ENCODE measurements around the gene ATXN3.

Gene ATXN3

DNA sequence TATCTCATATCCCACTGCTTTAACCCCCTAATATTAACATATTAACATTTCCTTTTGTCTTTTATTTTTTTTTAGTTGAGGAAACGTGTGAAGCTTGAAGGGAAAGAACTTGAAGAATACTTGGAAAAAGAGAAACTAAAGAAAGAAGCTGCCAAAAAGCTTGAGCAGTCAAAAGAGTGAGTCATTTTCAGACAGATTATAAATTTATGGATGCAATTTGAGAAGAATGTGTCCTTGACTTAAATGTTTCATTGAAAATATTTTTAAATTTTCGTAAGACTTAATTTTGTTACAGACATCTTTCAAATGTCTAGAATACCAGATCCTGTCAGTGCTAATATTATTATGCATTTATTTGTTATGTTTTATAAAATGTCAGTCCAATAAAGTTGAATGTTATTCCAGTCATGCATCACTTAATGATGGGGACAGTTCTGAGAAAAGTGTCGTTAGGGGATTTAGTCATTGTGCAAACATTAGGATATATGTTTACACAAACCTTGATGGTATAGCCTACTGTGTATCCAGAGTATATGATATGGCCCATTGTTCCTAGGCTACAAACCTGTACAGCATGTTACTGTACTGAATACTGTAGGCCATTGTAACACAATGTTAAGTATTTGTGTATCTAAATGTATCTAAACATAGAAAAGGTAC is 48.0 kb upstream of the ATXN3 start (continued):
- TF ChIP-seq ZNF221 (tag by site-specific recombination; IDR thresholded peaks at IDR 0.05; ENCODE audit: borderline replicate concordance) (no peak), OVOL3 (tag by site-specific recombination; IDR thresholded peaks at IDR 0.05) (no peak), ZNF830 (tag by site-specific recombination; IDR thresholded peaks at IDR 0.05; ENCODE audit: low read depth) (no peak), ZNF677 (tag by site-specific recombination; IDR thresholded peaks at IDR 0.05) (no peak), GLIS2 (tag by site-specific recombination; IDR thresholded peaks at IDR 0.05) (no peak), GFI1B (tag by site-specific recombination; IDR thresholded peaks at IDR 0.05) (no peak), ZNF670 (tag by site-specific recombination; IDR thresholded peaks at IDR 0.05; ENCODE audit: low read depth) (no peak), ZNF624 (tag by site-specific recombination; IDR thresholded peaks at IDR 0.05) (no peak), FEZF1 (tag by site-specific recombination; IDR thresholded peaks at IDR 0.05) (peak; percentile 50; the same call in 1 of the 2 replicates), YY1 (tag by site-specific recombination; IDR thresholded peaks at IDR 0.05) (no peak), ZNF155 (tag by site-specific recombination; IDR thresholded peaks at IDR 0.05) (no peak), ZBTB48 (tag by site-specific recombination; IDR thresholded peaks at IDR 0.05) (no peak), KLF8 (tag by site-specific recombination; IDR thresholded peaks at IDR 0.05) (0 out of 2 replicates have a peak, but pooled peaks have one; percentile 22), ZBTB1 (tag by site-specific recombination; IDR thresholded peaks at IDR 0.05) (no peak), ZNF626 (tag by site-specific recombination; IDR thresholded peaks at IDR 0.05) (no peak), ZNF837 (tag by site-specific recombination; IDR thresholded peaks at IDR 0.05) (no peak), ZNF223 (tag by site-specific recombination; IDR thresholded peaks at IDR 0.05) (no peak)
- TF ChIP-seq, protein P1, sequence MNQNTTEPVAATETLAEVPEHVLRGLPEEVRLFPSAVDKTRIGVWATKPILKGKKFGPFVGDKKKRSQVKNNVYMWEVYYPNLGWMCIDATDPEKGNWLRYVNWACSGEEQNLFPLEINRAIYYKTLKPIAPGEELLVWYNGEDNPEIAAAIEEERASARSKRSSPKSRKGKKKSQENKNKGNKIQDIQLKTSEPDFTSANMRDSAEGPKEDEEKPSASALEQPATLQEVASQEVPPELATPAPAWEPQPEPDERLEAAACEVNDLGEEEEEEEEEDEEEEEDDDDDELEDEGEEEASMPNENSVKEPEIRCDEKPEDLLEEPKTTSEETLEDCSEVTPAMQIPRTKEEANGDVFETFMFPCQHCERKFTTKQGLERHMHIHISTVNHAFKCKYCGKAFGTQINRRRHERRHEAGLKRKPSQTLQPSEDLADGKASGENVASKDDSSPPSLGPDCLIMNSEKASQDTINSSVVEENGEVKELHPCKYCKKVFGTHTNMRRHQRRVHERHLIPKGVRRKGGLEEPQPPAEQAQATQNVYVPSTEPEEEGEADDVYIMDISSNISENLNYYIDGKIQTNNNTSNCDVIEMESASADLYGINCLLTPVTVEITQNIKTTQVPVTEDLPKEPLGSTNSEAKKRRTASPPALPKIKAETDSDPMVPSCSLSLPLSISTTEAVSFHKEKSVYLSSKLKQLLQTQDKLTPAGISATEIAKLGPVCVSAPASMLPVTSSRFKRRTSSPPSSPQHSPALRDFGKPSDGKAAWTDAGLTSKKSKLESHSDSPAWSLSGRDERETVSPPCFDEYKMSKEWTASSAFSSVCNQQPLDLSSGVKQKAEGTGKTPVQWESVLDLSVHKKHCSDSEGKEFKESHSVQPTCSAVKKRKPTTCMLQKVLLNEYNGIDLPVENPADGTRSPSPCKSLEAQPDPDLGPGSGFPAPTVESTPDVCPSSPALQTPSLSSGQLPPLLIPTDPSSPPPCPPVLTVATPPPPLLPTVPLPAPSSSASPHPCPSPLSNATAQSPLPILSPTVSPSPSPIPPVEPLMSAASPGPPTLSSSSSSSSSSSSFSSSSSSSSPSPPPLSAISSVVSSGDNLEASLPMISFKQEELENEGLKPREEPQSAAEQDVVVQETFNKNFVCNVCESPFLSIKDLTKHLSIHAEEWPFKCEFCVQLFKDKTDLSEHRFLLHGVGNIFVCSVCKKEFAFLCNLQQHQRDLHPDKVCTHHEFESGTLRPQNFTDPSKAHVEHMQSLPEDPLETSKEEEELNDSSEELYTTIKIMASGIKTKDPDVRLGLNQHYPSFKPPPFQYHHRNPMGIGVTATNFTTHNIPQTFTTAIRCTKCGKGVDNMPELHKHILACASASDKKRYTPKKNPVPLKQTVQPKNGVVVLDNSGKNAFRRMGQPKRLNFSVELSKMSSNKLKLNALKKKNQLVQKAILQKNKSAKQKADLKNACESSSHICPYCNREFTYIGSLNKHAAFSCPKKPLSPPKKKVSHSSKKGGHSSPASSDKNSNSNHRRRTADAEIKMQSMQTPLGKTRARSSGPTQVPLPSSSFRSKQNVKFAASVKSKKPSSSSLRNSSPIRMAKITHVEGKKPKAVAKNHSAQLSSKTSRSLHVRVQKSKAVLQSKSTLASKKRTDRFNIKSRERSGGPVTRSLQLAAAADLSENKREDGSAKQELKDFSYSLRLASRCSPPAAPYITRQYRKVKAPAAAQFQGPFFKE (tag by site-specific recombination; IDR thresholded peaks at IDR 0.05; ENCODE audit: borderline replicate concordance) = no peak
- TF ChIP-seq, protein P2, sequence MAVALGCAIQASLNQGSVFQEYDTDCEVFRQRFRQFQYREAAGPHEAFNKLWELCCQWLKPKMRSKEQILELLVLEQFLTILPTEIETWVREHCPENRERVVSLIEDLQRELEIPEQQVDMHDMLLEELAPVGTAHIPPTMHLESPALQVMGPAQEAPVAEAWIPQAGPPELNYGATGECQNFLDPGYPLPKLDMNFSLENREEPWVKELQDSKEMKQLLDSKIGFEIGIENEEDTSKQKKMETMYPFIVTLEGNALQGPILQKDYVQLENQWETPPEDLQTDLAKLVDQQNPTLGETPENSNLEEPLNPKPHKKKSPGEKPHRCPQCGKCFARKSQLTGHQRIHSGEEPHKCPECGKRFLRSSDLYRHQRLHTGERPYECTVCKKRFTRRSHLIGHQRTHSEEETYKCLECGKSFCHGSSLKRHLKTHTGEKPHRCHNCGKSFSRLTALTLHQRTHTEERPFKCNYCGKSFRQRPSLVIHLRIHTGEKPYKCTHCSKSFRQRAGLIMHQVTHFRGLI (tag by site-specific recombination; IDR thresholded peaks at IDR 0.05) = no peak
- TF ChIP-seq, protein P3, sequence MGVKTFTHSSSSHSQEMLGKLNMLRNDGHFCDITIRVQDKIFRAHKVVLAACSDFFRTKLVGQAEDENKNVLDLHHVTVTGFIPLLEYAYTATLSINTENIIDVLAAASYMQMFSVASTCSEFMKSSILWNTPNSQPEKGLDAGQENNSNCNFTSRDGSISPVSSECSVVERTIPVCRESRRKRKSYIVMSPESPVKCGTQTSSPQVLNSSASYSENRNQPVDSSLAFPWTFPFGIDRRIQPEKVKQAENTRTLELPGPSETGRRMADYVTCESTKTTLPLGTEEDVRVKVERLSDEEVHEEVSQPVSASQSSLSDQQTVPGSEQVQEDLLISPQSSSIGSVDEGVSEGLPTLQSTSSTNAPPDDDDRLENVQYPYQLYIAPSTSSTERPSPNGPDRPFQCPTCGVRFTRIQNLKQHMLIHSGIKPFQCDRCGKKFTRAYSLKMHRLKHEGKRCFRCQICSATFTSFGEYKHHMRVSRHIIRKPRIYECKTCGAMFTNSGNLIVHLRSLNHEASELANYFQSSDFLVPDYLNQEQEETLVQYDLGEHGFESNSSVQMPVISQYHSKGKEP (tag by site-specific recombination; IDR thresholded peaks at IDR 0.05) = peak; percentile 57; the same call in 1 of the 2 replicates
- TF ChIP-seq, protein P4, sequence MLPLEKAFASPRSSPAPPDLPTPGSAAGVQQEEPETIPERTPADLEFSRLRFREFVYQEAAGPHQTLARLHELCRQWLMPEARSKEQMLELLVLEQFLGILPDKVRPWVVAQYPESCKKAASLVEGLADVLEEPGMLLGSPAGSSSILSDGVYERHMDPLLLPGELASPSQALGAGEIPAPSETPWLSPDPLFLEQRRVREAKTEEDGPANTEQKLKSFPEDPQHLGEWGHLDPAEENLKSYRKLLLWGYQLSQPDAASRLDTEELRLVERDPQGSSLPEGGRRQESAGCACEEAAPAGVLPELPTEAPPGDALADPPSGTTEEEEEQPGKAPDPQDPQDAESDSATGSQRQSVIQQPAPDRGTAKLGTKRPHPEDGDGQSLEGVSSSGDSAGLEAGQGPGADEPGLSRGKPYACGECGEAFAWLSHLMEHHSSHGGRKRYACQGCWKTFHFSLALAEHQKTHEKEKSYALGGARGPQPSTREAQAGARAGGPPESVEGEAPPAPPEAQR (tag by site-specific recombination; IDR thresholded peaks at IDR 0.05) = no peak
- TF ChIP-seq, protein P5, sequence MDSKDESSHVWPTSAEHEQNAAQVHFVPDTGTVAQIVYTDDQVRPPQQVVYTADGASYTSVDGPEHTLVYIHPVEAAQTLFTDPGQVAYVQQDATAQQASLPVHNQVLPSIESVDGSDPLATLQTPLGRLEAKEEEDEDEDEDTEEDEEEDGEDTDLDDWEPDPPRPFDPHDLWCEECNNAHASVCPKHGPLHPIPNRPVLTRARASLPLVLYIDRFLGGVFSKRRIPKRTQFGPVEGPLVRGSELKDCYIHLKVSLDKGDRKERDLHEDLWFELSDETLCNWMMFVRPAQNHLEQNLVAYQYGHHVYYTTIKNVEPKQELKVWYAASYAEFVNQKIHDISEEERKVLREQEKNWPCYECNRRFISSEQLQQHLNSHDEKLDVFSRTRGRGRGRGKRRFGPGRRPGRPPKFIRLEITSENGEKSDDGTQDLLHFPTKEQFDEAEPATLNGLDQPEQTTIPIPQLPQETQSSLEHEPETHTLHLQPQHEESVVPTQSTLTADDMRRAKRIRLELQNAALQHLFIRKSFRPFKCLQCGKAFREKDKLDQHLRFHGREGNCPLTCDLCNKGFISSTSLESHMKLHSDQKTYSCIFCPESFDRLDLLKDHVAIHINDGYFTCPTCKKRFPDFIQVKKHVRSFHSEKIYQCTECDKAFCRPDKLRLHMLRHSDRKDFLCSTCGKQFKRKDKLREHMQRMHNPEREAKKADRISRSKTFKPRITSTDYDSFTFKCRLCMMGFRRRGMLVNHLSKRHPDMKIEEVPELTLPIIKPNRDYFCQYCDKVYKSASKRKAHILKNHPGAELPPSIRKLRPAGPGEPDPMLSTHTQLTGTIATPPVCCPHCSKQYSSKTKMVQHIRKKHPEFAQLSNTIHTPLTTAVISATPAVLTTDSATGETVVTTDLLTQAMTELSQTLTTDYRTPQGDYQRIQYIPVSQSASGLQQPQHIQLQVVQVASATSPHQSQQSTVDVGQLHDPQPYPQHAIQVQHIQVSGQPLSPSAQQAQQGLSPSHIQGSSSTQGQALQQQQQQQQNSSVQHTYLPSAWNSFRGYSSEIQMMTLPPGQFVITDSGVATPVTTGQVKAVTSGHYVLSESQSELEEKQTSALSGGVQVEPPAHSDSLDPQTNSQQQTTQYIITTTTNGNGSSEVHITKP (tag by site-specific recombination; IDR thresholded peaks at IDR 0.05) = peak; percentile 73
